Upper lobe of left lung (tissue), 4 donors: ENCODE measurements around the gene NAT14.

ENCODE experiments used
- CTCF ChIP-seq, 6 experiments: fragments of 450-650 bp in 4 of 6; fragments of 200-600 bp in 2 of 6; sonication (generic) in 2 of 6; IDR thresholded peaks; one replicate each; pipeline ENCODE4 v1.5.1; 2016 to 2019; ENCODE audit warnings: antibody characterized with exemption in 6 of 6
- POLR2A ChIP-seq, 4 donors: fragments of 450-650 bp; IDR thresholded peaks; one replicate each; pipeline ENCODE4 v1.5.1; 2016 to 2017; ENCODE audit warnings: antibody characterized with exemption in 4 of 4, mild to moderate bottlenecking in 2 of 4
- POLR2AphosphoS5 ChIP-seq, 2 donors: sonication (generic); formaldehyde crosslinking; IDR thresholded peaks; one replicate each; pipeline ENCODE4 v1.5.1; 2017; ENCODE audit warnings: antibody characterized with exemption in 2 of 2

GRCh38 chr19:55456347-55456746 is 28.6 kb upstream of the NAT14 start:
- TF ChIP-seq POLR2A (IDR thresholded peaks at IDR 0.05) (no peak), CTCF (IDR thresholded peaks at IDR 0.05) (no peak), POLR2AphosphoS5 (IDR thresholded peaks at IDR 0.05) (no peak)
